Myocyte (in vitro differentiated cells): ENCODE measurements around the gene PTS. TPM values are rescaled to one million over a fixed set of nuclear protein-coding genes. Genes with fewer than 3 reads are reported as not detected.
A peak's percentile ranks its signal among the peaks of the same experiment; 100 is the strongest.

Experiments
- DNase-seq: peaks from one replicate; pipeline ENCODE4 v3.0.0-alpha.2; 2012; ENCODE audit warnings: low read depth
- total RNA-seq: library from RNA; depleted of rRNA; stranded (reverse); fragments of >200 nt; gene quantifications from 2 replicates; pipeline ENCODE4 v1.2.3, GENCODE V29; 2014

The PTS gene
- total RNA-seq, 1 donor from 2014 or later: 27.9 TPM

DNA sequence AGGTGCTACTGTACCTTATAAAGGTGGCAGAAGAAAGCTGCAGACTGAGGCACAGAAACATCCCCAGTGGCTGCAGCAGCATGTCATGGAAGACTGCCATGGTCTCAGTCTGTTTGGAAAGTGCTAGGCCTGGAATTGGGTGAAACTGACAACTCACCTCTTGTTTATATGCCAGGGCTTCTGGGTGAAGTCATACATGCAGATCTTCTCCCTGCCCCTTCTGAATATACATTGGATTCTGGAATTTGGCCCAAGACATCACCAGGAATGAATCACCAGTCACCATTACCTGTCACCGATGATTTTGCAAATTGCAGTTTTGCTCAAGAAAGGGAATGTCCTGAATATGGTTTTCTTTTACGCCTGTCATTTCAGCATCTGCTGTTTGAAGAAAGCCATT is 34.3 kb downstream of the PTS start, which contains the start of gene PLET1:
PLET1 (minus strand) TSS at position 371 of the 400 bp plus-strand sequence; CDS start at position 100, 271 bp downstream.
- no peak for DNase-seq

- peak; percentile 41 for DNase-seq
Measured at GRCh38 chr11:112265659-112266409, 39.6 kb downstream of the PTS start.

DNA sequence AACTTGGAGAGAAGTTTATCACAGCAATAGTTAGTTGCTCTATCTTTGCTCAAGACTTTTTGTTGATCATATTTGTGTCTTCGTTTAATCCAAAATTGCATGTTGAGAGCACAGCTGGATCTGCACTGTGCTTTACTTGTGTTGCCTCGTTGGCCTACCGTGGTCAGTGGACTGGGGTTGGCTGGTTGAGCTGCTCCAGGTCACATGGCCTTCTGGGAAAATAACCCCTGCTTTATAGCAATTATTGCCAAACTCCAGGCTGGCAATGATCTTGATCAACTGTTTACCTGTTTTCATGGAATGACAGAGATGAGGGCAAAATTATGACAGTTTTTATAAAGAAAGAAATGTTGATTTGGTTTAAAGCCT is 40.2 kb downstream of the PTS start:
- no peak for DNase-seq

DNA sequence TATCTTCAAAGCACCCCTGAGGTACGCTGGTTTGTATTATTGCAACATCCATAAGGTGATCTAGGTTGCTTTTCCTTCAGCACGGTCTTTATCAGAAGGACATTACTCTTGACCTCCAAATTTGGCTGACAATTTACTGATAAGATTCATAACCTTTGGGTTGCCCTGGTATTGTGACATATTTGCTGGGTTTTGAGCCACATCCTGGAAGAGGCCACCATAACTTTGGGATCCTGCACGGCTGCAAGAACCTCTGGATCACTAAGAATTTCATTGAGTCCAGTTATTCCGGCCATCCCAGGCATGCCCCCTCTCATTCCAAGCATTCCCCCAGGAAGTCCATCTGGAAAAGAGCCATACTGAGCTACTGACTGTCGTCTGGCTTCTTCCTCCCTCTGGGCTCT is 41.0 kb downstream of the PTS start:
- DNase-seq: no peak

DNA sequence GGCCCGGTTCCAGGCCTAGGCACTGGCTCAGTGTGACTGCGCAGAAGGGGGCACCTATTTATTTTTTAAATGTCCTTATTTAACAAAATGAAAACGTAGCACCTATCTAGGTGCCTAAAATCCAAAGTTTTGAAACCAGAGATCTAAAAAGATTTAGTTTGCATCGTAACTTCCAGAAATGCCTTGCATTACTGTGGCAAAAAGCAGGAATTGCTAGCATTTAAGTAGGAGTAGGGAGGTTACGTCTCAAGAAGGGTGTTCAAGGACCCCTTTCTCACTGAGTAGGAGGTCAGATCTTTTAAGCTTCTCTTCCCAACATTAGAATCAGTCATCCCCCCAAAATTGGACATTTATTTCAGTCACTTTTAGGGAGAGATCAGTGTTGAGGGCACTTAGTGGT is 42.2 kb downstream of the PTS start:
- DNase-seq: no peak

- no peak for DNase-seq
Measured at GRCh38 chr11:112269139-112269538, 42.9 kb downstream of the PTS start.

GRCh38 chr11:112270551-112271180 is 44.4 kb downstream of the PTS start:
- no peak for DNase-seq

DNA sequence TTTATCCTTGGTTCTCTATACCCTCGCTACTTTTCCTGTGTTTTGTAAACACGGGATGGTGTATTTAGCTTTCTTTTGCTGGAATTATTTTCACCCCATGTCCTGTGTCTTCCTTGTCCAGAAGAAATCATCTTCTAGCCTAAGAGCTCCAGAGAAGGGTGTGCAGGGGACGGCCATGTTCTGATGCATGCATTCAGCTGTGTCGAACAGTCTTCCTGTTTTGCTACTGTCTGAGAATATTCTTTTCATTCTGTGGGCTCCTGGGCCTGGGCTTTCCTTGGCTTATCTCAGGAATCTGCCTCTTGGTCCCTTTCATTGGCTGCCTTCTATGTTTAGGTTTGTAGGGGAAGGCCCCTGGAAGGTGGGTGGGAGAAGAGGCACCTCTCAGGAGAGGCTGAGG is 45.0 kb downstream of the PTS start:
- DNase-seq: no peak

DNA sequence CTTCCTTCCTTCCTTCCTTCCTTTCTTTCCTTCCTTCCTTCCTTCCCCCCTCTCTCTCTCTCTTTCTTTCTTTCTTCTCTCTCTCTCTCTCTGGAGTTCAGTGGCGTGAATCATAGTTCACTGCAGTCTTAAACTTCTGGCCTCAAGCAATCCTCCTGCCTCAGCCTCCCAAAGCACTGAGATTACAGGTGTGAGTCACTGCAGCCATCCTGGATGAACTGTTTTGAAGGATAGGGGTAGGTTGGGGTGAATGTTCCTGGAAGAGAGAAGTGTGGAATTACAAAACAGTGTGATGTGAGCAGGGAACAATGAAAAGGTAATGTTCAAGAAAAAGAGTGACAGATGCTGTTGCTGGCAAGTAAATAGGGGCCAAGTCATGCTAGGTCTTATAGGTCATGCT is 46.8 kb downstream of the PTS start:
- DNase-seq: no peak

DNA sequence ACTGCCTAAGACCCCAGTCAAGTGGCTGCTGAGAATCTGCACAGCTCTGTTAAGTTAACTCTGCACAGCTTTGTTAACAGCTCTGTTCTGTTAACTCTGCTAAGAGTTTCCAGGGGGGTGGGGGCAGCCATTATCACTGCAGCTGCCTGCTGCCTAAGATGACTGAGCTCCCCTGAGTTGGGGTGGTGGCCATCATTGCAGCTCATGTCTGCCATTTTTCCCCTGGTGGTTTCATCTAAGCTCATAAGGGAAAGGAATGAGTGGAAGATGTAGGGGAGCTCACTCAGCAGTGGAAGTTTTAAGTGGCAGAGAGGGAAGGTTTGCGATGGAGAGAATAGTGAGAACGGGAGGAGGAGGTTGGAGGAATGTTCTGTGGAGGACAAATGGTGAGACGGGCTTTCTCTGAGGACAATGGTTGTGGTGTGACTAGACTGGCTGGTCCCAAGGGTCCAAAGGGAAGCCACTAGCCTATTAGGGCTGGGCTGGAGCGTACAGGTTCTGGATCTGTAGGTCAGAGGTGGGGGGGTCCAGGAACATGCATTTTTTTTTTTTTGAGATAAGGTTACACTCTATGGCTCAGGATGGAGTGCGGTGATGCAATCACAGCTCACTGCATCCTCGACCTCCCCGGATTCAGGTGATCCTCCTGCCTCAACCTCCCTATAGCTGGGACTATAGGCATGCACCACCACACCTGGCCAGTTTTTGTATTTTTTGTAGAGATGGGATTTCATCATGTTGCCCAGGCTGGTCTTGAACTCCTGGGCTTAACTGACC is 48.0 kb downstream of the PTS start:
- DNase-seq: no peak

GRCh38 chr11:112277029-112277428 is 50.8 kb downstream of the PTS start:
- no peak for DNase-seq

GRCh38 chr11:112277941-112278340 is 51.7 kb downstream of the PTS start:
- no peak for DNase-seq

GRCh38 chr11:112278803-112279202 is 52.6 kb downstream of the PTS start:
- DNase-seq: no peak

- DNase-seq: peak; percentile 71
Measured at GRCh38 chr11:112279901-112280267, 53.7 kb downstream of the PTS start.

GRCh38 chr11:112280268-112281126 is 54.3 kb downstream of the PTS start:
- peak; percentile 84 for DNase-seq

- DNase-seq: no peak
Measured at GRCh38 chr11:112281726-112282125, 55.5 kb downstream of the PTS start.

Other genes with a start within 250 kb of the PTS start
- 41.9 and 65.1 TPM in 2 replicates for gene DLAT, start 201.0 kb upstream of the PTS start, total RNA-seq
- gene PIH1D2, start 152.4 kb upstream of the PTS start, total RNA-seq: 1.1 and 1.5 TPM in 2 replicates
- gene NKAPD1, start 152.1 kb upstream of the PTS start, total RNA-seq: 20.6 and 29.3 TPM in 2 replicates
- 55.0 and 62.6 TPM in 2 replicates for gene TIMM8B, start 139.7 kb upstream of the PTS start, total RNA-seq
- 107 and 123 TPM in 2 replicates for gene SDHD, start 139.6 kb upstream of the PTS start, total RNA-seq
- gene IL18, start 62.3 kb upstream of the PTS start, total RNA-seq: not detected in 2 replicates
- not detected in 2 replicates for gene TEX12, start 59.1 kb upstream of the PTS start, total RNA-seq
- gene BCO2, start 50.9 kb upstream of the PTS start, total RNA-seq: 0.80 and 0.99 TPM in 2 replicates
- gene PLET1, start 34.4 kb downstream of the PTS start, total RNA-seq: not detected in 2 replicates